HepG2 (cell line): ENCODE measurements around the gene PPP1R2B. TPM values are rescaled to one million over a fixed set of nuclear protein-coding genes. Genes with fewer than 3 reads are reported as not detected.

Experiments
- ATAC-seq: fragments of 200-7000 bp; cut with Tn5 transposase; 3 replicates; pipeline ENCODE4 v1.9.1; 2020; ENCODE audit warnings: mild to moderate bottlenecking, moderate library complexity
- BruUV-seq: library from RNA; stranded (reverse); fragments of 400-500 nt; replicated peaks from 2 replicates; lab custom pipeline; 2021; lab: Mats Ljungman, UMichigan
- CTCF ChIA-PET: fragments of 300-600 bp; formaldehyde crosslinking; extraction: SDS; loops from one replicate; lab custom pipeline; 2021; ENCODE audit warnings: low total read pairs, inconsistent platforms, low intra/inter-chr PET ratio; lab: Yijun Ruan, JAX
- POLR2A ChIA-PET: fragments of 350-600 bp; sonication (Branson Sonifier 250); formaldehyde crosslinking; loops from one replicate; lab custom pipeline; 2020; ENCODE audit warnings: antibody characterized with exemption, inconsistent platforms; lab: Yijun Ruan, JAX
- DNase-seq: peaks from one replicate; pipeline ENCODE4 v3.0.0-alpha.2; 2015; ENCODE audit warnings: low spot score
- FAIRE-seq: peaks from 3 replicates; lab custom pipeline; 2011; peaks lifted over from hg19 to GRCh38; lab: Jason Lieb, UNC
- H2AFZ ChIP-seq: one replicate; pipeline ENCODE4 v1.6.1; 2011; ENCODE audit warnings: low read length, inconsistent platforms
- H3K27ac ChIP-seq: fragments of 300-600 bp; 3 replicates; pipeline ENCODE4 v1.8.0; 2011; ENCODE audit warnings: mixed run types, mild to moderate bottlenecking, mixed read lengths, low read length, inconsistent platforms; ENCODE audit not compliant: insufficient read depth; ENCODE audit errors: extremely low read length
- H3K27me3 ChIP-seq, 2 experiments: fragments of 200-600 bp in 1 of 2; 2 replicates in 1 of 2; 3 replicates in 1 of 2; pipeline versions ENCODE4 v1.6.0 to v1.8.0; 2011; ENCODE audit warnings: low read length in 2 of 2, mild to moderate bottlenecking in 2 of 2, moderate library complexity in 2 of 2, inconsistent platforms in 1 of 2; ENCODE audit not compliant: insufficient read depth in 2 of 2, control insufficient read depth in 1 of 2
- H3K36me3 ChIP-seq, 2 experiments: fragments of 200-600 bp in 1 of 2; replicated peaks in 1 of 2; 2 replicates in 1 of 2; 3 replicates in 1 of 2; pipeline versions ENCODE4 v1.5.1 to v1.8.0; 2011; ENCODE audit warnings: low read length in 2 of 2, inconsistent platforms in 1 of 2; ENCODE audit not compliant: insufficient read depth in 2 of 2, control insufficient read depth in 1 of 2
- H3K4me1 ChIP-seq: 2 replicates; pipeline ENCODE4 v1.5.1; 2012; ENCODE audit warnings: low read length, inconsistent platforms; ENCODE audit not compliant: insufficient read depth
- H3K4me2 ChIP-seq: 2 replicates; pipeline ENCODE4 v1.6.0; 2011; ENCODE audit warnings: low read depth, low read length, inconsistent platforms
- H3K4me3 ChIP-seq, 3 experiments: fragments of 200-600 bp in 1 of 3; sonication (generic), shearing (Covaris generic) in 1 of 3; replicated peaks in 1 of 3; 2 replicates each; pipeline ENCODE4 v1.5.1; 2011 to 2016; ENCODE audit warnings: low read length in 3 of 3, inconsistent platforms in 2 of 3, low read depth in 2 of 3, mild to moderate bottlenecking in 2 of 3, control low read depth in 1 of 3, mixed read lengths in 1 of 3; ENCODE audit not compliant: insufficient read depth in 1 of 3
- H3K79me2 ChIP-seq: one replicate; pipeline ENCODE4 v1.6.1; 2011; ENCODE audit warnings: low read length, inconsistent platforms; ENCODE audit not compliant: insufficient read depth
- H3K9ac ChIP-seq: 2 replicates; pipeline ENCODE4 v1.6.0; 2011; ENCODE audit warnings: mild to moderate bottlenecking, low read depth, low read length, inconsistent platforms; ENCODE audit not compliant: insufficient read depth
- H3K9me3 ChIP-seq: 2 replicates; pipeline ENCODE4 v1.5.1; 2012; ENCODE audit warnings: mild to moderate bottlenecking, low read length
- H4K20me1 ChIP-seq: 2 replicates; pipeline ENCODE4 v1.6.0; 2011; ENCODE audit warnings: inconsistent platforms, mild to moderate bottlenecking, low read length, moderate library complexity; ENCODE audit not compliant: insufficient read depth
- FOXM1 ChIP-seq: sonication (generic); formaldehyde crosslinking; IDR thresholded peaks from 2 replicates; pipeline ENCODE4 v1.5.0; 2020; ENCODE audit warnings: missing genetic modification reagents
- HINFP ChIP-seq: sonication (generic); formaldehyde crosslinking; IDR thresholded peaks from 2 replicates; pipeline ENCODE4 v1.4.0; 2020; ENCODE audit warnings: low read depth, mild to moderate bottlenecking, missing genetic modification reagents
- IRX3 ChIP-seq: sonication (generic); formaldehyde crosslinking; IDR thresholded peaks from 2 replicates; pipeline ENCODE4 v1.8.1; 2023; ENCODE audit warnings: mild to moderate bottlenecking, low read depth, missing genetic modification reagents, borderline replicate concordance
- LRRFIP1 ChIP-seq: sonication (generic); formaldehyde crosslinking; conservative IDR thresholded peaks from 2 replicates; pipeline ENCODE4 v1.4.0; 2020; ENCODE audit warnings: missing genetic modification reagents
- MXD4 ChIP-seq: IDR thresholded peaks from 2 replicates; pipeline ENCODE4 v1.6.1; 2016; ENCODE audit warnings: mild to moderate bottlenecking, missing biosample characterization, missing genetic modification reagents
- NFE2 ChIP-seq: sonication (generic); formaldehyde crosslinking; IDR thresholded peaks from 2 replicates; pipeline ENCODE4 v1.4.0; 2020; ENCODE audit warnings: missing genetic modification reagents
- NFRKB ChIP-seq: fragments of 450-650 bp; IDR thresholded peaks from 2 replicates; pipeline ENCODE4 v1.6.1; 2017
- REXO4 ChIP-seq: sonication (generic); formaldehyde crosslinking; IDR thresholded peaks from 2 replicates; pipeline ENCODE4 v1.8.0; 2022; ENCODE audit warnings: missing genetic modification reagents, mild to moderate bottlenecking, borderline replicate concordance
- STAT5B ChIP-seq: sonication (generic); formaldehyde crosslinking; IDR thresholded peaks from 2 replicates; pipeline ENCODE4 v1.4.0; 2020; ENCODE audit warnings: missing genetic modification reagents
- SYNCRIP ChIP-seq: fragments of 200-400 bp; formaldehyde crosslinking; IDR thresholded peaks from 2 replicates; pipeline ENCODE4 v1.6.1; 2018; ENCODE audit warnings: mild to moderate bottlenecking, low read depth, low read length; ENCODE audit not compliant: insufficient read depth
- ZC3H4 ChIP-seq: sonication (generic); formaldehyde crosslinking; IDR thresholded peaks from 2 replicates; pipeline ENCODE4 v1.4.0; 2020; ENCODE audit warnings: missing genetic modification reagents, borderline replicate concordance
- ZFP62 ChIP-seq: sonication (generic); formaldehyde crosslinking; IDR thresholded peaks from 2 replicates; pipeline ENCODE4 v1.4.0; 2020; ENCODE audit warnings: missing genetic modification reagents
- ZNF235 ChIP-seq: sonication (generic); formaldehyde crosslinking; IDR thresholded peaks from 2 replicates; pipeline ENCODE4 v1.8.1; 2023; ENCODE audit warnings: mild to moderate bottlenecking, missing genetic modification reagents, borderline replicate concordance
- WGBS: methylation state at CpG from one replicate; pipeline ENCODE4 v1.1.6; 2017; ENCODE audit warnings: low lambda C conversion rate; 5-methylcytosine and 5-hydroxymethylcytosine counted together
- in situ Hi-C: cut with HindIII; loops from 2 replicates; pipeline ENCODE4 v1.10.0; 2017; ENCODE audit warnings: low pct_unique_long_range_greater_than_20kb; ENCODE audit not compliant: extremely low pct_ligation_motif_present
- intact Hi-C: fragments of 100-400 bp; cut with micrococcal nuclease; formaldehyde crosslinking; loops from one replicate; pipeline ENCODE4 v1.10.0; 2022; ENCODE audit not compliant: unreplicated experiment
- polyA plus RNA-seq, 8 experiments: library from polyadenylated mRNA; depleted of rRNA in 3 of 8; stranded (reverse) in 7 of 8; unstranded in 1 of 8; fragments of >200 nt; fragmentation: Illumina TruSeq in 4 of 8; extraction: Trizol in 4 of 8; gene quantifications; 2 replicates each; pipeline versions ENCODE4 v1.2.1 to v1.2.3, GENCODE V29; 2011 to 2016; ENCODE audit warnings: low read depth in 4 of 8, missing spikeins in 1 of 8, mixed read lengths in 1 of 8; ENCODE audit not compliant: insufficient read depth in 1 of 8
- total RNA-seq, 5 experiments: library from RNA; depleted of rRNA; stranded (reverse); fragments of >200 nt; fragmentation: Illumina TruSeq; extraction: Trizol; gene quantifications; 2 replicates each; pipeline ENCODE4 v1.2.3, GENCODE V29; 2016; ENCODE audit warnings: low read depth in 1 of 5

PPP1R2B gene
- total and polyA plus RNA-seq, 2 of the 13 experiments (the other 11 are each of a cell fraction or from before 2014, with no cell fraction given): 0.07 TPM; not detected in 1

- CTCF ChIA-PET: no interaction called here
- peaks cover 0 to 5% of the 10 kb centered on the region in 2 experiments; a peak in 1 of 5 replicates for H3K27me3 ChIP-seq
- no peaks in the 10 kb centered on the region for H4K20me1 ChIP-seq
- H3K36me3 ChIP-seq: no peaks in the 10 kb centered on the region
- no peaks in the 10 kb centered on the region for H3K4me1 ChIP-seq
- no peak overlapping the region for H2AFZ ChIP-seq
- TF ChIP-seq LRRFIP1 (CRISPR knock-in tag) (no peak), SYNCRIP (no peak), FOXM1 (CRISPR knock-in tag) (no peak), ZNF235 (CRISPR knock-in tag) (no peak), STAT5B (CRISPR knock-in tag) (no peak), NFRKB (no peak)
- FAIRE-seq: no peak
- in situ Hi-C loops (no loop called here), intact Hi-C loops (no loop called here)
- H3K4me3 ChIP-seq: no peak overlapping the region
- no peak for DNase-seq
- H3K9me3 ChIP-seq: no peaks in the 10 kb centered on the region
- BruUV-seq: no TSS peak
- H3K79me2 ChIP-seq: no peaks in the 10 kb centered on the region
- no peak for ATAC-seq
- POLR2A ChIA-PET: no interaction called here
- H3K9ac ChIP-seq: no peak overlapping the region
- 33% methylated on average over 4 of the region's 4 CpGs for WGBS
- no peak overlapping the region for H3K27ac ChIP-seq
- H3K4me2 ChIP-seq: no peak overlapping the region
Observed at GRCh38 chr5:156892864-156893263, 42.8 kb downstream of the PPP1R2B start.

GRCh38 chr5:156893517-156893916 lies 43.4 kb downstream of the PPP1R2B start:
- BruUV-seq: no TSS peak
- TF ChIP-seq HINFP (CRISPR knock-in tag) (no peak), NFE2 (CRISPR knock-in tag) (no peak), MXD4 (CRISPR knock-in tag) (no peak), REXO4 (CRISPR knock-in tag) (no peak), IRX3 (no peak), ZFP62 (CRISPR knock-in tag) (no peak), ZC3H4 (CRISPR knock-in tag) (no peak)
- H3K79me2 ChIP-seq: no peaks in the 10 kb centered on the region
- WGBS: 7% methylated on average over 1 of the region's 1 CpG
- H3K27me3 ChIP-seq: peaks cover 0 to 5% of the 10 kb centered on the region in 2 experiments; a peak in 1 of 5 replicates
- POLR2A ChIA-PET: no interaction called here
- in situ Hi-C loops (no loop called here), intact Hi-C loops (no loop called here)
- FAIRE-seq: no peak
- H3K27ac ChIP-seq: no peak overlapping the region
- H2AFZ ChIP-seq: no peak overlapping the region
- H3K36me3 ChIP-seq: no peaks in the 10 kb centered on the region
- no peak overlapping the region for H3K4me3 ChIP-seq
- CTCF ChIA-PET: no interaction called here
- H3K9ac ChIP-seq: no peak overlapping the region
- no peak overlapping the region for H3K4me2 ChIP-seq
- no peaks in the 10 kb centered on the region for H3K4me1 ChIP-seq
- H4K20me1 ChIP-seq: no peaks in the 10 kb centered on the region
- no peaks in the 10 kb centered on the region for H3K9me3 ChIP-seq
- no peak for ATAC-seq
- DNase-seq: no peak
